Smooth muscle cell (in vitro differentiated cells): ENCODE data around the gene MAML1. TPM values are rescaled to one million over a fixed set of nuclear protein-coding genes. Genes with fewer than 3 reads are reported as not detected.

Experiments
- DNase-seq: peaks from one replicate; lab custom pipeline; 2025; ENCODE audit not compliant: unreplicated experiment; lab: John Stamatoyannopoulos, UW
- H2AFZ ChIP-seq: fragments of 200-600 bp; sonication (generic); 2 replicates; pipeline ENCODE4 v1.6.0; 2016; ENCODE audit warnings: antibody characterized with exemption, low read depth, mild to moderate bottlenecking
- H3F3A ChIP-seq: fragments of 200-600 bp; sonication (generic); 2 replicates; pipeline ENCODE4 v1.6.0; 2017; ENCODE audit warnings: antibody characterized with exemption, low read depth
- H3K27ac ChIP-seq: fragments of 200-600 bp; sonication (generic); 2 replicates; pipeline ENCODE4 v1.5.1; 2016; ENCODE audit warnings: low read depth, mild to moderate bottlenecking
- H3K27me3 ChIP-seq: fragments of 200-600 bp; sonication (generic); 2 replicates; pipeline ENCODE4 v1.6.1; 2016; ENCODE audit warnings: low read depth, mild to moderate bottlenecking
- H3K36me3 ChIP-seq: fragments of 200-600 bp; sonication (generic); 2 replicates; pipeline ENCODE4 v1.5.1; 2016; ENCODE audit warnings: low read depth
- H3K4me1 ChIP-seq: fragments of 200-600 bp; sonication (generic); 2 replicates; pipeline ENCODE4 v1.5.1; 2016; ENCODE audit warnings: low read depth
- H3K4me2 ChIP-seq: fragments of 200-600 bp; sonication (generic); 2 replicates; pipeline ENCODE4 v1.6.0; 2016; ENCODE audit warnings: mild to moderate bottlenecking
- H3K4me3 ChIP-seq: fragments of 200-600 bp; sonication (generic); 2 replicates; pipeline ENCODE4 v1.5.1; 2016; ENCODE audit warnings: mild to moderate bottlenecking
- H3K79me2 ChIP-seq: fragments of 200-600 bp; sonication (generic); 2 replicates; pipeline ENCODE4 v1.6.0; 2016; ENCODE audit warnings: low read depth, mild to moderate bottlenecking
- H3K9ac ChIP-seq: fragments of 200-600 bp; sonication (generic); 2 replicates; pipeline ENCODE4 v1.6.0; 2016; ENCODE audit warnings: low read depth
- H3K9me3 ChIP-seq: fragments of 200-600 bp; sonication (generic); replicated peaks from 2 replicates; pipeline ENCODE4 v1.5.1; 2016; ENCODE audit warnings: low read depth
- H4K20me1 ChIP-seq: fragments of 200-600 bp; sonication (generic); 2 replicates; pipeline ENCODE4 v1.6.0; 2016; ENCODE audit warnings: low read depth
- WGBS: methylation state at CpG from one replicate; pipeline ENCODE4 v1.1.7; 2016; ENCODE audit warnings: low lambda C conversion rate; 5-methylcytosine and 5-hydroxymethylcytosine counted together
- microRNA counts: library from miRNA; unstranded; fragments of <30 nt; microRNA quantifications from one replicate; lab custom pipeline; 2016
- microRNA-seq: library from miRNA; unstranded; fragments of <30 nt; microRNA quantifications from one replicate; pipeline ENCODE4, GENCODE V29; 2016; ENCODE audit warnings: borderline number of aligned reads
- polyA plus RNA-seq: library from polyadenylated mRNA; unstranded; fragments of >200 nt; fragmentation: Nextera tagmentation; extraction: Ambion mirVana; gene quantifications from 2 replicates; pipeline ENCODE4 v1.2.1, GENCODE V29; 2016
- small RNA-seq: library from RNA; depleted of rRNA; stranded (forward); fragments of <200 nt; gene quantifications from one replicate; pipeline ENCODE3, GENCODE V24; 2014
- total RNA-seq: library from RNA; depleted of rRNA; stranded (reverse); fragments of >200 nt; gene quantifications from 2 replicates; pipeline ENCODE4 v1.2.3, GENCODE V29; 2014
- TF ChIP-seq, protein P1 (sequence below): fragments of 200-600 bp; sonication (generic); IDR thresholded peaks from 2 replicates; pipeline ENCODE4 v1.5.1; 2017; ENCODE audit warnings: borderline replicate concordance, mild to moderate bottlenecking, antibody characterized with exemption; ENCODE audit not compliant: insufficient read depth, poor library complexity, severe bottlenecking

The MAML1 gene
- total and polyA plus RNA-seq, 2 experiments from 2014 or later = 9.9 to 11.5 TPM

DNA sequence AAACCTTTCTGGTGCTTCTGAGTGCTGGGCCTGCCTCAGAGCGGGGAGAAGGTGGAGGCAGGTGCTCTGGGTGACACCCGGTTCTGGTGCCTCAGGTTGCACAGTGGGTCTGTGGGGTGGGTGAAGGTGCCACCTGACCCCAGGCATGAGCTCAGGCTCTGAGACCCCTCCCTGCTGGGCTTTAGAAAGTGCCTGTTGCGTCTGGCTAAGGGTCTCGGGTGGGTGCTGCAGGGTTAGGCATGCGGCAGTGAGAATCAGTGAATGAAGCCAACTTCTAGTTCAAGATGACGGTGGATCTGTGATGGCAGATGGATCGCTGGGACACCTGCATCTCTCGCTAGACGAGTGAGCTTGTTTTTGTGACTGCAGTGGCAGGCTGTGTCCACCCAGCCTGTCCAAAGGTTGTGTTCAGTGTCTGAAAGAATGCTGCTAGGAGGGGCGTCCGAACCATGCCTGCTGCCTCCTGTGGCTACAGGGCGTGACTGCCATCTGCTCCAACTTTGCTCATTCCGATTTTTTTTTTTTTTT lies 93.1 kb downstream of the MAML1 start:
- no peak for DNase-seq
- Histone ChIP-seq H3K4me3 (no peak overlapping the region), H3K4me1 (peaks cover 11% of the 10 kb centered on the region), H4K20me1 (peaks cover 81% of the 10 kb centered on the region), H3K9me3 (no peaks in the 10 kb centered on the region), H3K79me2 (peaks cover 46% of the 10 kb centered on the region), H2AFZ (no peak overlapping the region), H3K9ac (no peak overlapping the region), H3K27me3 (no peaks in the 10 kb centered on the region), H3K36me3 (peaks cover 9% of the 10 kb centered on the region), H3K4me2 (no peak overlapping the region), H3K27ac (no peak overlapping the region), H3F3A (peaks cover 12% of the 10 kb centered on the region)
- TF ChIP-seq, protein P1, sequence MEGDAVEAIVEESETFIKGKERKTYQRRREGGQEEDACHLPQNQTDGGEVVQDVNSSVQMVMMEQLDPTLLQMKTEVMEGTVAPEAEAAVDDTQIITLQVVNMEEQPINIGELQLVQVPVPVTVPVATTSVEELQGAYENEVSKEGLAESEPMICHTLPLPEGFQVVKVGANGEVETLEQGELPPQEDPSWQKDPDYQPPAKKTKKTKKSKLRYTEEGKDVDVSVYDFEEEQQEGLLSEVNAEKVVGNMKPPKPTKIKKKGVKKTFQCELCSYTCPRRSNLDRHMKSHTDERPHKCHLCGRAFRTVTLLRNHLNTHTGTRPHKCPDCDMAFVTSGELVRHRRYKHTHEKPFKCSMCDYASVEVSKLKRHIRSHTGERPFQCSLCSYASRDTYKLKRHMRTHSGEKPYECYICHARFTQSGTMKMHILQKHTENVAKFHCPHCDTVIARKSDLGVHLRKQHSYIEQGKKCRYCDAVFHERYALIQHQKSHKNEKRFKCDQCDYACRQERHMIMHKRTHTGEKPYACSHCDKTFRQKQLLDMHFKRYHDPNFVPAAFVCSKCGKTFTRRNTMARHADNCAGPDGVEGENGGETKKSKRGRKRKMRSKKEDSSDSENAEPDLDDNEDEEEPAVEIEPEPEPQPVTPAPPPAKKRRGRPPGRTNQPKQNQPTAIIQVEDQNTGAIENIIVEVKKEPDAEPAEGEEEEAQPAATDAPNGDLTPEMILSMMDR = no peak
- WGBS = 94% methylated on average over 13 of the region's 13 CpGs

MicroRNAs encoded within 50 kb of the gene (microRNA counts, 767-probe panel; counts per million panel counts)
- microRNA hsa-miR-1229 (lab: Ali Mortazavi, UCI) = 183 counts per million

Small RNAs within 50 kb of the gene (microRNA-seq; reads per million reads assigned to microRNA genes)
- gene MIR1229 = 20.5 reads per million, percentile 27 among the genes with 10 or more reads in this experiment

Small RNAs within 50 kb of the gene (small RNA-seq; reads per million reads assigned to genes)
- 0.13 reads per million for gene MIR1229

Other genes starting within 250 kb of the MAML1 start
- gene RUFY1, start 182.3 kb upstream of the MAML1 start, total RNA-seq = 26.4 and 41.6 TPM in 2 replicates
- 23.8 and 30.3 TPM in 2 replicates for gene RUFY1, start 182.3 kb upstream of the MAML1 start, polyA plus RNA-seq
- 384 and 421 TPM in 2 replicates for gene HNRNPH1, start 109.2 kb upstream of the MAML1 start, total RNA-seq
- gene HNRNPH1, start 109.2 kb upstream of the MAML1 start, polyA plus RNA-seq = 60.9 and 95.9 TPM in 2 replicates
- gene CBY3, start 51.8 kb upstream of the MAML1 start, total RNA-seq = not detected in 2 replicates
- gene CBY3, start 51.8 kb upstream of the MAML1 start, polyA plus RNA-seq = 0.54 TPM in 1 of 2 replicates, not detected in the other
- gene CANX, start 33.9 kb upstream of the MAML1 start, total RNA-seq = 513 and 566 TPM in 2 replicates
- 242 and 274 TPM in 2 replicates for gene CANX, start 33.9 kb upstream of the MAML1 start, polyA plus RNA-seq
- not detected in 2 replicates for gene LTC4S, start 61.2 kb downstream of the MAML1 start, total RNA-seq
- gene LTC4S, start 61.2 kb downstream of the MAML1 start, polyA plus RNA-seq = 0.83 TPM in 1 of 2 replicates, not detected in the other
- 60.0 and 60.6 TPM in 2 replicates for gene MGAT4B, start 74.0 kb downstream of the MAML1 start, total RNA-seq
- 121 and 140 TPM in 2 replicates for gene MGAT4B, start 74.0 kb downstream of the MAML1 start, polyA plus RNA-seq
- 114 and 129 TPM in 2 replicates for gene SQSTM1, start 88.1 kb downstream of the MAML1 start, total RNA-seq
- gene SQSTM1, start 88.1 kb downstream of the MAML1 start, polyA plus RNA-seq = 159 and 262 TPM in 2 replicates
- 16.5 and 22.8 TPM in 2 replicates for gene MRNIP, start 126.0 kb downstream of the MAML1 start, total RNA-seq
- gene MRNIP, start 126.0 kb downstream of the MAML1 start, polyA plus RNA-seq = 11.9 and 19.9 TPM in 2 replicates
- gene TBC1D9B, start 175.1 kb downstream of the MAML1 start, total RNA-seq = 47.5 and 58.0 TPM in 2 replicates
- gene TBC1D9B, start 175.1 kb downstream of the MAML1 start, polyA plus RNA-seq = 62.3 and 72.6 TPM in 2 replicates